Fibroblast of lung (primary cell): ENCODE results near the gene SUCO. TPM values are rescaled to one million over a fixed set of nuclear protein-coding genes. Genes with fewer than 3 reads are reported as not detected.

Experiments
- DNase-seq, 2 donors: peaks; one replicate each; pipeline versions ENCODE4 v3.0.0 to v3.0.0-alpha.2; 2010; ENCODE audit warnings: low read depth in 2 of 2
- H2AFZ ChIP-seq: 2 replicates; pipeline ENCODE4 v1.5.1; 2012; ENCODE audit warnings: low read length, control low read depth, inconsistent platforms
- H3K27ac ChIP-seq: 2 replicates; pipeline ENCODE4 v1.5.1; 2011; ENCODE audit warnings: low read length, control low read depth; ENCODE audit not compliant: insufficient read depth
- H3K27me3 ChIP-seq: 2 replicates; pipeline ENCODE4 v1.5.1; 2011; ENCODE audit warnings: mild to moderate bottlenecking, low read length; ENCODE audit not compliant: control insufficient read depth, insufficient read depth
- H3K36me3 ChIP-seq: 2 replicates; pipeline ENCODE4 v1.5.1; 2011; ENCODE audit warnings: low read length; ENCODE audit not compliant: control insufficient read depth, insufficient read depth
- H3K4me1 ChIP-seq: 2 replicates; pipeline ENCODE4 v1.5.1; 2011; ENCODE audit warnings: low read length; ENCODE audit not compliant: control insufficient read depth, insufficient read depth; ENCODE audit errors: extremely low read depth
- H3K4me2 ChIP-seq: 2 replicates; pipeline ENCODE4 v1.5.1; 2011; ENCODE audit warnings: low read length, control low read depth; ENCODE audit not compliant: insufficient read depth; ENCODE audit errors: extremely low read depth
- H3K4me3 ChIP-seq, 4 experiments: fragments of 200-600 bp in 1 of 4; sonication (generic) in 1 of 4; replicated peaks in 1 of 4; 2 replicates each; pipeline ENCODE4 v1.5.1; 2011 to 2016; ENCODE audit warnings: low read length in 4 of 4, low read depth in 3 of 4, mild to moderate bottlenecking in 3 of 4, control low read depth in 2 of 4, inconsistent platforms in 1 of 4, mixed read lengths in 1 of 4; ENCODE audit not compliant: insufficient read depth in 1 of 4; ENCODE audit errors: control extremely low read depth in 1 of 4
- H3K79me2 ChIP-seq: 2 replicates; pipeline ENCODE4 v1.5.1; 2012; ENCODE audit warnings: mild to moderate bottlenecking, low read length, inconsistent platforms; ENCODE audit not compliant: control insufficient read depth, insufficient read depth
- H3K9ac ChIP-seq: 2 replicates; pipeline ENCODE4 v1.5.1; 2011; ENCODE audit warnings: mild to moderate bottlenecking, low read length, control low read depth; ENCODE audit not compliant: insufficient read depth
- H3K9me3 ChIP-seq: 2 replicates; pipeline ENCODE4 v1.5.1; 2012; ENCODE audit warnings: low read depth, low read length; ENCODE audit not compliant: control insufficient read depth, insufficient read depth
- H4K20me1 ChIP-seq: 2 replicates; pipeline ENCODE4 v1.5.1; 2011; ENCODE audit warnings: low read length; ENCODE audit not compliant: control insufficient read depth, insufficient read depth; ENCODE audit errors: extremely low read depth
- EZH2 ChIP-seq: IDR thresholded peaks from 2 replicates; pipeline ENCODE4 v1.5.1; 2012; ENCODE audit warnings: low read length, control low read depth, mild to moderate bottlenecking; ENCODE audit errors: missing control alignments
- polyA plus RNA-seq, 2 donors: library from polyadenylated mRNA; depleted of rRNA in 1 of 2; stranded (reverse) in 1 of 2; unstranded in 1 of 2; fragments of >200 nt; gene quantifications; 2 replicates each; pipeline ENCODE4 v1.2.1, GENCODE V29; 2011 to 2012; ENCODE audit warnings: missing spikeins in 1 of 2
- total RNA-seq: library from RNA; depleted of rRNA; stranded (reverse); fragments of >200 nt; gene quantifications from 2 replicates; pipeline ENCODE4 v1.2.1, GENCODE V29; 2014
- TF ChIP-seq, protein P1 (sequence below), 2 donors: IDR thresholded peaks in 1 of 2; conservative IDR thresholded peaks in 1 of 2; 1 replicate in 1 of 2; 2 replicates in 1 of 2; pipeline ENCODE4 v1.5.1; 2011 to 2012; ENCODE audit warnings: low read length in 2 of 2, control low read depth in 1 of 2, inconsistent platforms in 1 of 2, low read depth in 1 of 2, mild to moderate bottlenecking in 1 of 2

SUCO gene
- total and polyA plus RNA-seq, 2 donors (not counting 1 experiment from before 2014, with no cell fraction given), result 20.4 to 25.8 TPM

GRCh38 chr1:172612478-172612877, 79.5 kb downstream of the SUCO start:
- Histone ChIP-seq H3K9me3 (no peaks in the 10 kb centered on the region), H3K9ac (no peak overlapping the region), H3K79me2 (no peaks in the 10 kb centered on the region), H3K27ac (no peak overlapping the region), H3K27me3 (no peaks in the 10 kb centered on the region), H3K4me3 (no peak overlapping the region), H2AFZ (no peak overlapping the region), H3K4me1 (no peaks in the 10 kb centered on the region), H4K20me1 (no peaks in the 10 kb centered on the region), H3K36me3 (no peaks in the 10 kb centered on the region), H3K4me2 (no peak overlapping the region)
- TF ChIP-seq EZH2, result no peak
- TF ChIP-seq, protein P1, sequence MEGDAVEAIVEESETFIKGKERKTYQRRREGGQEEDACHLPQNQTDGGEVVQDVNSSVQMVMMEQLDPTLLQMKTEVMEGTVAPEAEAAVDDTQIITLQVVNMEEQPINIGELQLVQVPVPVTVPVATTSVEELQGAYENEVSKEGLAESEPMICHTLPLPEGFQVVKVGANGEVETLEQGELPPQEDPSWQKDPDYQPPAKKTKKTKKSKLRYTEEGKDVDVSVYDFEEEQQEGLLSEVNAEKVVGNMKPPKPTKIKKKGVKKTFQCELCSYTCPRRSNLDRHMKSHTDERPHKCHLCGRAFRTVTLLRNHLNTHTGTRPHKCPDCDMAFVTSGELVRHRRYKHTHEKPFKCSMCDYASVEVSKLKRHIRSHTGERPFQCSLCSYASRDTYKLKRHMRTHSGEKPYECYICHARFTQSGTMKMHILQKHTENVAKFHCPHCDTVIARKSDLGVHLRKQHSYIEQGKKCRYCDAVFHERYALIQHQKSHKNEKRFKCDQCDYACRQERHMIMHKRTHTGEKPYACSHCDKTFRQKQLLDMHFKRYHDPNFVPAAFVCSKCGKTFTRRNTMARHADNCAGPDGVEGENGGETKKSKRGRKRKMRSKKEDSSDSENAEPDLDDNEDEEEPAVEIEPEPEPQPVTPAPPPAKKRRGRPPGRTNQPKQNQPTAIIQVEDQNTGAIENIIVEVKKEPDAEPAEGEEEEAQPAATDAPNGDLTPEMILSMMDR (conservative IDR thresholded peaks at IDR 0.05 in 1 of 2, IDR thresholded peaks at IDR 0.05 in 1 of 2; ENCODE audit: low read depth in 1 of 2, low read length in 2 of 2), result no peak
- no peak for DNase-seq

DNA sequence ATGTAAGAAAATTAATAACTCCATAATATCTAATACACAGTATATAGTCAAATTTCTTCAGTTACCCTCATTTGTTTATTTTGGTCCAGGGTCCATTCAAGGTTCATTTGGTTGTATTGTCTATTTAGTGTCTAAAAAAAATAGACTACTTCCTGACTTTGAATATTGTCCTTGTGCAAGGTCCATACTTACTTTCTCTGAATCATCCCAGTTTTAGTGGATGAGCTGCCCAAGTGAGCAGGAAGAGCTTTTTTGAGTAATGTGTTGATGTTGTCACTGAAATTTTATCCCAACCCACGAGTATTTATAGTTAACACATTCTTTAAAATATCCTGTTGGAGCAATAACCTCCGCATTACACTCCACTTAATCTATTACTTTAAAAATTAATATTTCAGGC, 80.3 kb downstream of the SUCO start:
- H3K79me2 ChIP-seq, result no peaks in the 10 kb centered on the region
- no peaks in the 10 kb centered on the region for H3K27me3 ChIP-seq
- no peaks in the 10 kb centered on the region for H4K20me1 ChIP-seq
- H3K36me3 ChIP-seq, result no peaks in the 10 kb centered on the region
- H3K4me1 ChIP-seq, result no peaks in the 10 kb centered on the region
- H3K4me3 ChIP-seq, result no peak overlapping the region
- H3K27ac ChIP-seq, result no peak overlapping the region
- no peak overlapping the region for H3K9ac ChIP-seq
- TF ChIP-seq, protein P1 (conservative IDR thresholded peaks at IDR 0.05 in 1 of 2, IDR thresholded peaks at IDR 0.05 in 1 of 2; ENCODE audit: low read depth in 1 of 2, low read length in 2 of 2), result no peak
- TF ChIP-seq EZH2, result no peak
- peak in 1 of 2 donors; percentile 11 for DNase-seq
- no peaks in the 10 kb centered on the region for H3K9me3 ChIP-seq
- no peak overlapping the region for H2AFZ ChIP-seq
- H3K4me2 ChIP-seq, result no peak overlapping the region

- no peaks in the 10 kb centered on the region for H3K27me3 ChIP-seq
- no peaks in the 10 kb centered on the region for H4K20me1 ChIP-seq
- TF ChIP-seq, protein P1 (conservative IDR thresholded peaks at IDR 0.05 in 1 of 2, IDR thresholded peaks at IDR 0.05 in 1 of 2; ENCODE audit: low read depth in 1 of 2, low read length in 2 of 2), result no peak
- TF ChIP-seq EZH2, result no peak
- no peak overlapping the region for H3K4me3 ChIP-seq
- no peak overlapping the region for H3K9ac ChIP-seq
- no peaks in the 10 kb centered on the region for H3K4me1 ChIP-seq
- H3K79me2 ChIP-seq, result no peaks in the 10 kb centered on the region
- no peaks in the 10 kb centered on the region for H3K9me3 ChIP-seq
- H3K36me3 ChIP-seq, result no peaks in the 10 kb centered on the region
- DNase-seq, result no peak
- no peak overlapping the region for H3K27ac ChIP-seq
- no peak overlapping the region for H3K4me2 ChIP-seq
- H2AFZ ChIP-seq, result no peak overlapping the region
Measured at GRCh38 chr1:172616195-172616594, 83.2 kb downstream of the SUCO start.
